ENCODE data around the gene CD52. TPM values are rescaled to one million over a fixed set of nuclear protein-coding genes. Genes with fewer than 3 reads are reported as not detected.

Gene CD52
- polyA plus RNA-seq, 4 donors, result 1.7 to 9.6 (median 5.3) TPM

DNA sequence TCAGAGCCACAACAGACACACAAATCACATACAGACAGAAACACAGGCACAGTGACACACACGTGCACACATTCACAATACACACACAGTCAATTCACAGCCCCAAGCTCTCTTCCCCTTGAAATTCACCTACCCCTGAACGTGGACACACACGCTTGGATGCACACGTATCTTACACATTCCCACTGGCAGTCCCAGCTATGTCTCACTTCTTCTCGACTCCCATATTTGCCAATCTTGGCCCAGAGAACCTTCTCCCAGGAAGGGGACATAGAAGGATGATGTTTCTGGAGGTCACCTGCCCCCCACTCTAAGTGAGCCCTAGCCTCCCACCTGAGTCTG, 34.6 kb downstream of the CD52 start:
- DNase-seq (ENCODE audit: low read depth in 4 of 4, low spot score in 2 of 4), result no peak

DNA sequence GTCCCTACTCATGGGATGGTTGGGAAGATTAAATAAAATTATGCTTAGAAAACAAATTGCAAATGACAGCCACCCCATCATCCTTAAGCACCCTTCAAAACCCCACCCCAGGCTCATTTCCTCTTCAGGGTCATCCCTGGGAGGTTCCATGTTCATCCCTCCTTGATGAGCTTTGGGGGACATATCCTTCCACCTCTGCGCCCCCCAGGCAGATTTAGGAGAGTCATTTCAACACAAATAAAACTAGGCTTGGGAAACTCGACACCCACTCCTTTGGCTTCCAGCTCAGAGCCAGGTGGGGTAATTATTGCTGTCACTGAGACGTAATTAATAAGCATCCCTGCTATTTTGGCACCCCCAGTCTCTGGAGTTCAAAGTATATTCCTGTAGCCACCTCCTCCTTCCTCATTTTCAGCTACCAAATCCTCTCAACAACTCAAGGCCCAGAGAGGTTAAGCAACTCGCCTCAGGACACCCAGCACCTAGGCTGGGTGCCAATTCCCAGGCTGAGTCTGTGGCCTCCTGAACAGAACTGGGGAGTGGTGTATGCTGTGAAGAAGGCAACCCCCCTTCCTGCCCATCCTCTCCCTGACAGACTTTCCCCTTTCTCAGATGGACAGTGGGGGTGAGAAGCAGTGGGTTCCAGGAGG, 35.6 kb downstream of the CD52 start:
- no peak for DNase-seq (ENCODE audit: low read depth in 4 of 4, low spot score in 2 of 4)

DNA sequence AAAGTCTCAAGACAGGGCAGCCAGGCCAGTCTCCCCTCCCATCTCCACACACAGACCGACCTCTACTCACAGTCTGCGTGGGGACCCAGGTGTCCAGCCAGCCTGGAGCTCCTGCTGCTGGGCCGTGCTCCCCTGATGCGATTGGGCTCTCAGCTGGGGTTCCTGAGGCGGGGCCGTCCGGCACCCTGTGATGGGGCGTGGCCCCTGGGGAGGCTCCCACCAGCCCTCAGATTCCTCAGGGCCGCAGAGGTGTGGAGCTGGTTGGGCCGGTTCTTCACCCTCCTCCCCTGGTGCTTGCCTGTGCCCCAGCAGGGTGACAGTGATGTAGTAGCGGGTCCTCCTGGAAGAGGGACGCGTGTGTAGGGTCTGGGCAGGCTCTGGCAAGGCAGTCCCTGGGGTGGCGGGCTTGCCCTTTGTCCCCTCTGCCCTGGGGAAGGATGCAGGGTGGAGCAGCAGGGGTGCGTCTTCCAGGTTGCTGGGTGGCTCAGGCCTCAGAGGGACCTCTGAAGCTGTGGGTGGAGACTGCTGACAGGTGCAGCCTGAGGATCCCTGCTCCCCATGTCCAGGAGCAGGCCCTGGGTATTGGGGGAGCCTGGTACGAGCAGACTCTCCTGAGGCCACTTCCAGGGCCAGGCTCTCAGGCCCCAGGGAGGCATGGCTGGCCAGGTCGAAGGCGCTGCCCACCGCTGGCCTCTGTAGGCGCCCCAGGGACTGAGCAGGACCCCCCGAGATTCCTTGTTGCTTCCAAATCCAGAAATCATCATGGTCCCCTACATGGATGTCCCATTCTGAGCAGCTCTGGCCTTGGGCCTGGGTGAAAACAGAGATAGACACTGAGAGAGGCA, 36.4 kb downstream of the CD52 start, which contains the start of gene CRYBG2:
Gene CRYBG2, minus strand, starts transcription at position 155 of the 845 bp plus-strand sequence. CDS start 7,473 bp downstream, outside the sequence.
- no peak for DNase-seq (ENCODE audit: low read depth in 4 of 4, low spot score in 2 of 4)

DNA sequence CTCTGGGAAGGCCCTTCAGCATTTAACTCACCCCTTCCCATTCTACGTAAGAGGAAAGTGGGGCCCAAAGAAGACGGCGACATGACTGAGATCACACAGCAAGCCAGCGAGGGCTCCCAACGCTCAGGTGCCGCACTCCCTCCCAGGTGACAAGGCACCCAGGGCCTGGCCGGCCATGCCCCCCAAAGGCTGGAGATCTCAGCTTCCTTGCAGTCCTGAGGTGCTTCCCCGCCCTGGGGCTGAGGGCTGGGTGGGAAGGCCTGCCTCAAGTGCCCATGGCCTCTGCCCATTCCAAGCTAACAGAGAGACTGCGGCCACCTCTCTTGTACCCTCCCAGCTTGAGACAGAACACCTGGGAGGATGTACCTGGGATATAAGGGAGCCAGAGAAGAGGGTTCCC, 37.2 kb downstream of the CD52 start:
- no peak for DNase-seq (ENCODE audit: low read depth in 4 of 4, low spot score in 2 of 4)

DNA sequence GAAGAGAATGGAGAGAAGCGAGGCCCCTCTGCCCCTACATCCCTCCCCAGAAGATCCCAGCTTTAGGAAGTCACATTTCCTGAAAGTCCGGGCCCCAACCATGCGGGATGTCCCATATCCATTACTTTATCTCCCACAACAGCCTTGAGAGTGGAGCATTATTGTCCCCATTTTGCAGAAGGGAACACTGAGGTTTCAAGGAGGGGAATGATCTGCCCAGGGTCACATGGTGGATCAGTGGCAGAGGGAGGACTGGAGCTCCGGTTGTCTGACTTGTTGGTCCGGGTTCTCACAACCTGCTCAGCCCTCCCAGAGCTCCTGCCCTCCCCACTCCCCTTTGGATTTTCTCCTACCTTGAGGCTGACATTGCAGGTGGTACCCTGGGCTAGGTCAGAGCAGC, 38.3 kb downstream of the CD52 start:
- no peak for DNase-seq (ENCODE audit: low read depth in 4 of 4, low spot score in 2 of 4)

DNA sequence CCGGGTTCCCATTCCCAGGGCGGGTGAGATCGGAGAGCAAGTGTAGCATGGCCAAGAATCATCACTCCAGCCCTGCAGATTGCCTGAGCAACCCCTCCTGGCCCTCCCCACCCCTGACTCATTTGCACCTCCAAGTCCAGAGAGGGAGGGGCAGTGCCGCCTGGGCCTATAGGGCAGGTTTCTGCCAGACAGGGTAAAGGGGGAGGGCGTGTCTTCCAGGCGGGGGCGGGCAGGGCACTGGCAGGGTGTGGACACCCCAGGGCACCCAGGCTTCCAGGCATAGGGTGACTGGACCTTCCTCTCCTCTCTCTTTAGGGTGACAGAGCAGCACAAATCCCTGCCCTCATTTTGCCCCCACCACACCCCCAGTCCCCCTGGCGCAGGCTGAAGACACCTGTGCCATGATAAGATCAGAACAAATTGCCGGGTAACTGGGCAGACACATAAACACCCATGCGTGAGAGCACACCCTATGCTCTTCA, 39.4 kb downstream of the CD52 start:
- no peak for DNase-seq (ENCODE audit: low read depth in 4 of 4, low spot score in 2 of 4)

DNA sequence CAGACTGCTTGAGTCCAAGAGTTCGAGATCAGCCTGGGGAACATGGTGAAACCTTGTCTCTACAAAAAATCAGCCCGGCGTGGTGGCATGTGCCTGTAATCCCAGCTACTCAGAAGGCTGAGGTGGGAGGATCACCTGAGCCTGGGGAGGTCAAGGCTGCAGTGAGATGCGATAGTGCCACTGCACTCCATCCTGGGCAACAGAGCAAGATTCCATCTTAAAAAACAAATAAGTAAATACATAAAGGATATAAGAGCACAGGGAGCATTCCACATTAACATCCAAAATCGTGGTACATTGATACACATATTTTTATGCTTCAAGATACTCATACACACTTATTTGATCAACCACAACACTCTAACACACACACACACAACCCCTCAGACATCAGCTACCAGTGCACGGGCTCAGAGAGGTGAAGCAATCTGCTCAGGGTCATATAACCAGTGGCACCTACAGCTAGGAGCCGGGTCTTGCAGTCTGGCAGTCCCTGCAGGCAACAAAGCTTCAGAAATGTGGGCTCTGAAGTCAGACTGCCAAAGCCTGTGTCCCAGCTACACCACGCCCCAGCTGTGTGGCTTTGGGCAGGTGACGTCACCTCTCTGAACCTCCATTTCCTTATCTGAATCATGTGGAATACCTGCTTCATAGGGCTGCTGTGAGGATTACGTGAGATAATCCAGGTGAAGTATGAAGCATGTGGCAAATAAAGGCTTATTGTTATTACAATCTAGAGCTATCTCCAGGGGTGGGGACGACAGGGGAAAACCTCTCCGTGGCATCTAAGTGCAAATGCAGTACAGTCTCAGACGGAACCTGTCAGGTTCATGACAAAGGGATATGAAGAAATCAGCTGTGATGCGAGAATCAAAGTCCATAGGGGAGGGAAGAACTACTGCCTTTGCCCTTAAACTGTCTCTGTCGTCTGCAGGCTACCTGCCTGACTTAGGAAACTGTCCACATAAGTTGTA, 40.9 kb downstream of the CD52 start:
- no peak for DNase-seq (ENCODE audit: low read depth in 4 of 4, low spot score in 2 of 4)

DNA sequence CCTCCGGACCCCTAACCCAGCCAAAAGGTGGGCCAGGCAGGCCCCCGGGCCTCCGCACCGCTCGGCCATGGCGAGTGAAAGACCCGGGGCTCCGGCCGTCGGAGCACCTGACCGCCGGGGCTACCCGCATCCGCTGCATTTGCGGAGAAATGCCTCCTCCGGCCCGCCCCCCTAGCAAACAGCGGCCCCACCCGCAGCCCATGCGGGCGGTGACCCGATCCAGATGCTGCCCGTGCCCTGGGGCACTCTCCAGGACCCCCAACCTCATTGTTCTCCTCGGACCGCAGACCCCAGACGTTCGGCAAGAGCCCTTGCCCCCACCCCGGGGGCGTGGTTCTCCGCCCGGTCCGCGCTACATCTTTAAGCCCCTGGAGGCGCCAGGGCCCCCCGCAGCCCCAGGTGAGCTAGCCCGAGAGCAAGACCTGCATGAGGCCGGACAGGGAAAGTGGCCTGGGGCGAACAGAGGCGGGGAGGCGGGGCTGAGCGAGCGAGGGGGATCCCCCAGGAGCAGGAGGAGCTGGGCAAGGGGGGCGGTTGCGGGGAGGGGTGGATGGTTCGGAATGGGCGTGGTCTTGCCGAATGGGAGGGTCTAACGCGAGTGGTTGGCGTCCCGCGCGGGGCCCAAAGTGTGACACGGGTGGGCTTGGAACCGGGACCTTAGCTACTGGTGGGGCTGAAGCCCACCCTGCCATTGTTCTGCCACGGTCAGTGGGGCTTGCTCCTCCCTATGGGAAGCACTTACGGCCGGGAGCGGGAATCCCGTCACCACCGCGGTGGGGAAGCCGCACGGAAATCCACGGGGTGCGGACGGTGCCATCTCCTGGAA, 42.4 kb downstream of the CD52 start:
- DNase-seq (ENCODE audit: low read depth in 4 of 4, low spot score in 2 of 4), result no peak

DNA sequence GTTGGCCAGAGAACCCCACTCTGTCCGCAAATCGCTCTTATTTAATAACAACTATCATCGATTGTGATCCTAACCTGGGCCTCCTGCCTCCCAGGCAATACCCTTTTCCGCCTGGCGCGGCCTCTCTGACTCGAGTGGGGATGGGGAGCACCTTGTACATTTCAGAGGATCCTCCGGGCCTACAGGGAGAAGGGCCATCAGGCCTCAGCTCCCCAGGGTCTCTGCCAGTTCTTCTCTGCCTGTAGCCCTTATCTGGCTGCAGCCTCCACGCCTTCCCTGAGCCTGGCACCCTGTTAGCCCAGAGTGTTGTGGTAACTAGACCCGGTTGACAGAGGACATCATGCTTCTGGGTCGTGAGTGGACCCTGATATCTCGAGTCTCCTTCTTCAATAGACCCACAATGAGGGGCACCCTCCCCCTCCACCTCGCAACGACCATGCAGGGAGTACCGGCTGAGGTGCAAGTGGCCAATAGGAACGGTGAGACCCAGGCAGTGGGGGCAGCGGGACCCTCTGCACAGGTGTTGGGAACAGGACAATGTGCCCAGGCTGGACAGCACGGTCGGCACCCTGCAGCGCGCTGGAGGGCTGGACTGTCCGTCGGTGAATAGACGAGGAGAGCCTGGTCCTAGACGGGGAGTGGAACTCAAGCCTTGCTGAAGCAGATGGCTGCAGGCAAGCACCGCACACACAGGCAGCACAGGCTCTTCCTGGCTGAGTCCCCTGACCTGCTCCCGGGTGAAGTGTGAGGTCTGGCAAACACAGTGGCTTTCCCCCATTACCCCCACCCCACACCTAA, 43.2 kb downstream of the CD52 start:
- DNase-seq (ENCODE audit: low read depth in 4 of 4, low spot score in 2 of 4), result no peak

DNA sequence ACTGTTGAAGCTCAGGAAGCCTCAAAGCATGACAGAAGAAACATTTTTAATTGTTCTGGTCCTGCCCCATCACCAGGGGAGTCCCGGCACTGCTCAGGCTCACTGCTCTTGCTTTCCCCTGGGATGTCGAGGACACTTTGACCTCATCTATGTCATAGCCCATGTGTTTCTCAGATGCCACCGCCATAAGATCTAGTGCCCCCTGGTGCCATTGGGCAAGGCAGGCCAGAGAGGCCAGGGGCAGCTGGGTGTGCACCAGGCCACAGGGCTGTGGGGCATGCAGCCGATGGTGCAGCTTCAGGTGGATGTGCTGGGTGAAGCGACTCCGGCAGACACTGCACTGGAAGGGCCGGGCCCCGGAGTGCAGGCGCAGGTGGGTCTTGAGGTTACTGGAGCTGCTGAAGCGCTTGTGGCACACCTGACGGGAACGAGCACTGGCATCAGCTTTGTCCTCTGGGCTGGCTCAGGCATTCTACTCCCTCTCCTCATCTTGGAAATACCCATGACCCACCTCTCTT, 43.9 kb downstream of the CD52 start:
- no peak for DNase-seq (ENCODE audit: low read depth in 4 of 4, low spot score in 2 of 4)

DNA sequence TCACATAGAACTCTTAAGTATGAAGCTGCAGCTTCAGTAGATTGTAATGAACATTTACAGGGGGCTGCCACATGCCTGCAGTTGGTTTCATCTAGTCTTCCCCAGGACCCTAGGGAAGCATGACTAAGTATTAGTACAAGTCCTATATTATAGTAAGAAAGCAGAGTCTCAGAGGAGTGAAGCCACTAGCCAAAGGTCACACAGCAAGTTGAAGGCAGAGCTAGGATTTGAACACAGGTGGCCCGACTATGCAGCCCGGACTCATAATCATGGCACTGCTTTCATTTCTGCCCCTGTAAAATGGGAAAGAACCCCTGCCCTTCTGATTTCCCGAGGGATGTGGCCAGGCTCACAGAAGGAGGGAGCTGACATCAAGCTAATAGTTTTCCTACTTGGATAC, 44.6 kb downstream of the CD52 start:
- no peak for DNase-seq (ENCODE audit: low read depth in 4 of 4, low spot score in 2 of 4)

DNA sequence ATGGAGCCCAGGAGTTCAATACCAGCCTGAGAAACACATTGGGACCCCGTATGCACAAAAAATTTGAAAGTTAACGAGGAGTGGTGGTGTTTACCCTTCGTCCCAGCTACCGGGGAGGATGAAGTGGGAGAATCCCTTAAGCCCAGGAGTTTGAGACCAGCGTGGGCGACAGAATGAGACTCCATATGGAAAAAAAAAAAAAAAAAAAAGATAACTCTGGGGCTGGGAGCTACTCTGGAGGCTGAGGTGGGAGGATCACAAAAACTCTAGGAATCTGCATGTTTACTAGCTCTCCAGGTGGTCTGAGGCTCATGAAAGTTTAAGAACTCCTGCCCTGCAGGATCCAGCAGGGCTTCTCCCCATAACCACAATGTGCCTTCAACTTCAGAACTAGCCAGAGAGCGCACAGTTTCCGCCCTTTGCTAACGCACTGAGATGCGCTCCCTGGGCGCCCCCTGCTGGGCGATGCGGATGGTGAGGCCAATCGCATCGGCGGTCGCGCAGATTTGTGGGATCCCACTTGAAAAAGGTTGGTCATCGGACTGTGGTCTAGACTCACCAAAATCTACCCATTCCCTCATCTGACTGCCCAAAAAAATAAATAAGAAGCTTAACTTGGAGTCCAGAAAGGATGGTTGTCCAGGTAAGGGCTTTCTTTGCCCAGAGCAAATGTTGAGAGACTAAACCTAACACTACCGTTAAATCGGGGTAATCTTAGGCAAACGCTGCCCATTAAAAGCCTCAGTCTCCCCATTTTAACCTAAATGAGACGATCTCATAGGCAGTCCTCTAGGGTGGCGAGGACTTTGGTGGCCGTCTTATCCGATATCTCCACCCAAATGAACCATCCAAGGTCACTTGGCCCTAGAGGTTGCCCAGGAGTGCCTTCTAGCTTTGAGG, 46.0 kb downstream of the CD52 start:
- peak in 3 of 4 donors; percentile 32 to 53 (median 42) for DNase-seq (ENCODE audit: low read depth in 4 of 4, low spot score in 2 of 4)

DNA sequence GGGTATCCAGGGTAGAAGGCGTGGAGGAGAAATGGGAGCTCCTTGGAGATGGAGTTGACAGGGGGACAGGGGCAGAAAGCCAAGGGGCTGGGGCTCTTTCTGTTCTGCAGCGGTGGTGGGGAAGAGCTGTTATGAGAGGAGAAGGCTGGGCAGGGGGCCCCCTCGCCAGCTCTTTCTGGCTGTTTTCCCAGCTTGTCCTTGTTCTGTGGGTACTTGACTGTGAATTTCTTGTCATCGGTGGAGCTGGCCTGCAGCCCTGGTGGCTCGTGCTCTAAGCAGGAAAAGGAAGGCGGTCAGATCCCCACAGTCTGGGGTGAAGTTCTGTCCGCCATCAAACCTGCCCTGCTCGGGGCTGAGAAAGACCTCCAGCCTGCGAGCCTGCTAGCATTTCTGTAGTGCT, 47.2 kb downstream of the CD52 start:
- no peak for DNase-seq (ENCODE audit: low read depth in 4 of 4, low spot score in 2 of 4)

DNA sequence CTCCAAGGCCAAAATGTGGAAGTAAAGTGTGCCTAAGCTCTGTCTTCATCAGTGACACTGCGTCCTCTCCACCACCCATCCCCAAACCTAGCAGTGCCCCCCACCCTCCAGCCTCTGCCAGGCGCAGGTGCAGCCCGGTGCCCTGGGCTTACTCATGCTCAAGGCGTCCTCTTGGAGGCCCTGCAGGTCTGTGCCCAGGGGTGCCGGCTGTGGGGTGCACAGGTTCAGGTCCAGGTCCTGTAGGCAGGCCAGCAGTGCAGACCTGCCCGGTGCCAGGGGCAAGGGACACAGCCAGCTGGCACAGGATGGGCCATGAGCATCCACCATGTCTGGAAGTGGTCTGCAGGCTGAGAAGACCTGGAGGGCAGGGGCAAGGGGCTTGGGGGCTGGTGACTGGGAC, 49.7 kb downstream of the CD52 start:
- DNase-seq (ENCODE audit: low read depth in 4 of 4, low spot score in 2 of 4), result no peak

DNA sequence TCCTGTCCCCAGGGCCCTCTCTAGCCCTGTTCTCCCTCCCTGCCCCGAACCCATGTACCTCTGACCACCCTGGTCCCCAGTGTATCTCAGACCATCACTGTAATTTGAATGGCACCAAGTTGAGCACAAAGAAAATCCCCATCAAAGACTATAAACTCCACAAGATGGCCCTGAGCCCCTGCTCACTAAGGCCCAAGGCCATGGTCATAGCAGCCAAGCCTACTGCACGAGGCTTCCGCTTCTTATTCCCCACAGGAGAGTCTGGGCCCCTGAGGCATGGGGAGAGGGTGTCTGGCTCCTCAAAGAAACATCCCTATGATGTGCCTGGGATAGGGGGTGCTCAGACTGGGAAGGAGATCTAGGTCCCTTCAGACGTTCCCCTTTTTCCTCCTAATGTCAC, 50.2 kb downstream of the CD52 start:
- DNase-seq (ENCODE audit: low read depth in 4 of 4, low spot score in 2 of 4), result no peak

DNA sequence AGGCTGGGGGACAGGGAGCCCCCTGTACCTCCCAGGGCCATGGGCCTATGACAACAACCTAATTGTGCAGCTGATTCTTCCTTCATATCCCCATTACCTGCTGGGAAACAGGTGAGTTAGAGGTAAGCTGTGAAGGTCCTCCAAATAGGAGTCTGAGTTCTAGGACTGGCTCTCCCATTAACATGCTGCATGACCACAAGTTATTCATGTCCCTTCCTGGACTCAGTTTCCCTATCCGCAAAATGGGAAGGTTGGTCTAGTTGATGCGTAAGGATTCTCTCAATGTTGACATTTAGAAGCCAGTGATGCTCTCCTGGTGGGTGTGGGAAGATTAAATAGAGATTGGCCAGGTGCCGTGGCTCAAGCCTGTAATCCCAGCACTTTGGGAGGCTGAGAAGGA, 50.7 kb downstream of the CD52 start:
- DNase-seq (ENCODE audit: low read depth in 4 of 4, low spot score in 2 of 4), result no peak

All from left renal cortex interstitium (tissue), 4 donors.